IPS DF 6.9 (cell line): Measurements from ENCODE around the gene PC.

Experiments
- DNase-seq: peaks from one replicate; pipeline ENCODE4 v3.0.0-alpha.2; 2013; ENCODE audit warnings: low read depth, low spot score
- H3K27ac ChIP-seq: one replicate; pipeline ENCODE4 v1.5.1; 2013; ENCODE audit warnings: low read length, control low read depth
- H3K27me3 ChIP-seq: 2 replicates; pipeline ENCODE4 v1.6.1; 2013; ENCODE audit warnings: mild to moderate bottlenecking, low read length; ENCODE audit not compliant: control insufficient read depth, insufficient read depth
- H3K36me3 ChIP-seq: 2 replicates; pipeline ENCODE4 v1.6.1; 2013; ENCODE audit warnings: low read length; ENCODE audit not compliant: control insufficient read depth, insufficient read depth
- H3K4me1 ChIP-seq: 2 replicates; pipeline ENCODE4 v1.6.1; 2013; ENCODE audit warnings: low read length; ENCODE audit not compliant: control insufficient read depth, insufficient read depth
- H3K4me3 ChIP-seq: 2 replicates; pipeline ENCODE4 v1.5.1; 2013; ENCODE audit warnings: mild to moderate bottlenecking, low read length
- H3K9me3 ChIP-seq: 2 replicates; pipeline ENCODE4 v1.6.1; 2013; ENCODE audit warnings: low read length, inconsistent platforms; ENCODE audit not compliant: control insufficient read depth, insufficient read depth
- WGBS: extraction: QIAGEN DNeasy Blood & Tissue Kit; methylation state at CpG from one replicate; pipeline ENCODE4 v1.1.7; 2013; ENCODE audit warnings: mixed read lengths, missing lambda C conversion rate; ENCODE audit not compliant: insufficient read length, insufficient coverage; 5-methylcytosine and 5-hydroxymethylcytosine counted together

Gene PC

GRCh38 chr11:66956689-66957290 is 1.4 kb downstream of the PC start:
- H3K27ac ChIP-seq = no peak overlapping the region
- no peaks in the 10 kb centered on the region for H3K27me3 ChIP-seq
- no peaks in the 10 kb centered on the region for H3K9me3 ChIP-seq
- H3K4me3 ChIP-seq = no peak overlapping the region
- DNase-seq = no peak
- H3K36me3 ChIP-seq = no peaks in the 10 kb centered on the region
- no CpG with 5 or more reads among the region's 7 CpGs for WGBS
- H3K4me1 ChIP-seq = peaks cover 2% of the 10 kb centered on the region; the same call in 1 of the 2 replicates

GRCh38 chr11:66953081-66953833 is 4.9 kb downstream of the PC start:
- no peak for DNase-seq
- H3K4me3 ChIP-seq = no peak overlapping the region
- H3K27ac ChIP-seq = no peak overlapping the region
- no peaks in the 10 kb centered on the region for H3K36me3 ChIP-seq
- H3K9me3 ChIP-seq = no peaks in the 10 kb centered on the region
- 0 out of 2 replicates have a peak, but pooled peaks cover 2% of the 10 kb centered on the region for H3K4me1 ChIP-seq
- WGBS = no CpG with 5 or more reads among the region's 13 CpGs
- no peaks in the 10 kb centered on the region for H3K27me3 ChIP-seq

- no CpG with 5 or more reads among the region's 7 CpGs for WGBS
- Histone ChIP-seq H3K27ac (no peak overlapping the region), H3K36me3 (no peaks in the 10 kb centered on the region), H3K4me1 (0 out of 2 replicates have a peak, but pooled peaks cover under 1% of the 10 kb centered on the region), H3K9me3 (no peaks in the 10 kb centered on the region), H3K4me3 (no peak overlapping the region), H3K27me3 (no peaks in the 10 kb centered on the region)
- DNase-seq = no peak
These were observed 6.3 kb downstream of the PC start for GRCh38 chr11:66951927-66952337.

- no peaks in the 10 kb centered on the region for H3K4me1 ChIP-seq
- no peak overlapping the region for H3K27ac ChIP-seq
- no peak overlapping the region for H3K4me3 ChIP-seq
- no peaks in the 10 kb centered on the region for H3K27me3 ChIP-seq
- DNase-seq = no peak
- no peaks in the 10 kb centered on the region for H3K9me3 ChIP-seq
- no CpG with 5 or more reads among the region's 10 CpGs for WGBS
- H3K36me3 ChIP-seq = no peaks in the 10 kb centered on the region
These were observed 7.0 kb downstream of the PC start for GRCh38 chr11:66951135-66951534.

GRCh38 chr11:66950112-66950535 is 8.1 kb downstream of the PC start:
- WGBS = no CpG with 5 or more reads among the region's 8 CpGs
- Histone ChIP-seq H3K36me3 (no peaks in the 10 kb centered on the region), H3K27me3 (no peaks in the 10 kb centered on the region), H3K4me3 (no peak overlapping the region), H3K27ac (no peak overlapping the region), H3K9me3 (no peaks in the 10 kb centered on the region), H3K4me1 (no peaks in the 10 kb centered on the region)
- no peak for DNase-seq

GRCh38 chr11:66938582-66939135 is 19.5 kb downstream of the PC start:
- H3K9me3 ChIP-seq = no peaks in the 10 kb centered on the region
- H3K27ac ChIP-seq = no peak overlapping the region
- no CpG with 5 or more reads among the region's 5 CpGs for WGBS
- no peaks in the 10 kb centered on the region for H3K4me1 ChIP-seq
- no peak for DNase-seq
- no peaks in the 10 kb centered on the region for H3K27me3 ChIP-seq
- H3K4me3 ChIP-seq = no peak overlapping the region
- H3K36me3 ChIP-seq = no peaks in the 10 kb centered on the region

- no peak overlapping the region for H3K4me3 ChIP-seq
- H3K27ac ChIP-seq = no peak overlapping the region
- H3K27me3 ChIP-seq = no peaks in the 10 kb centered on the region
- 0 out of 2 replicates have a peak, but pooled peaks cover 2% of the 10 kb centered on the region for H3K4me1 ChIP-seq
- no peaks in the 10 kb centered on the region for H3K36me3 ChIP-seq
- no peak for DNase-seq
- WGBS = no CpG with 5 or more reads among the region's 1 CpG
- no peaks in the 10 kb centered on the region for H3K9me3 ChIP-seq
These were observed 20.9 kb downstream of the PC start for GRCh38 chr11:66937193-66937733.

GRCh38 chr11:66936311-66936711 is 21.9 kb downstream of the PC start:
- Histone ChIP-seq H3K4me1 (0 out of 2 replicates have a peak, but pooled peaks cover 2% of the 10 kb centered on the region), H3K27me3 (no peaks in the 10 kb centered on the region), H3K4me3 (no peak overlapping the region), H3K9me3 (no peaks in the 10 kb centered on the region), H3K27ac (no peak overlapping the region), H3K36me3 (no peaks in the 10 kb centered on the region)
- no peak for DNase-seq
- no CpG with 5 or more reads among the region's 2 CpGs for WGBS

GRCh38 chr11:66934950-66935779 is 23.0 kb downstream of the PC start:
- no peaks in the 10 kb centered on the region for H3K9me3 ChIP-seq
- H3K27me3 ChIP-seq = no peaks in the 10 kb centered on the region
- WGBS = no CpG with 5 or more reads among the region's 9 CpGs
- H3K36me3 ChIP-seq = no peaks in the 10 kb centered on the region
- DNase-seq = no peak
- H3K4me3 ChIP-seq = no peak overlapping the region
- no peak overlapping the region for H3K27ac ChIP-seq
- H3K4me1 ChIP-seq = 0 out of 2 replicates have a peak, but pooled peaks cover 2% of the 10 kb centered on the region

- Histone ChIP-seq H3K4me3 (no peak overlapping the region), H3K9me3 (no peaks in the 10 kb centered on the region), H3K36me3 (no peaks in the 10 kb centered on the region), H3K27me3 (no peaks in the 10 kb centered on the region), H3K27ac (no peak overlapping the region), H3K4me1 (0 out of 2 replicates have a peak, but pooled peaks cover 2% of the 10 kb centered on the region)
- DNase-seq = no peak
- no CpG with 5 or more reads among the region's 3 CpGs for WGBS
These were observed 24.7 kb downstream of the PC start for GRCh38 chr11:66933531-66933930.
